GM19099 (cell line): ENCODE results near the gene EBLN2.

Experiments
- POLR2A ChIP-seq: IDR thresholded peaks from 3 replicates; pipeline ENCODE4 v1.6.1; 2011; ENCODE audit warnings: low read depth; ENCODE audit not compliant: insufficient read length; ENCODE audit errors: extremely low read depth

Gene EBLN2

DNA sequence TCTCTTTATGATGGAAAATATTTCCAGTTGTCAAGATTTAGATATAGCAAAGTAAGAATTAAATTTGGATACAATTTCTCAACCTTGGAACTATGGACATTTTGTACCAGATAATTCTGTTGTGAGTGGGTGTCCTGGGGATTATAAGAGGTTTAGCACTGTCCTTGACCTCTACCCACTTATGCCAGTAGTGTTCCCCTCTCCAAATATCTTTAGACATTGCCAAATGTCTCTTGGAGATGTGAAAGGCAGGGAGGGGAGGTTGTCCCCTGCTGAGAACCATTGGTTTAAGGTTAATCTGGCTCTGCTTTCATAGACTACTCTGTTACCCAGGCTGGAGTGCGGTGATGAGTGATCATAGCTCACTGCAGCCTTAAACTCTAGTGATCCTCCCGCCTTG is at the start of gene EBLN2:
EBLN2 (plus strand) TSS at position 244 of the 400 bp plus-strand sequence. CDS start 423 bp downstream, outside the sequence.
- no peak for TF ChIP-seq POLR2A

DNA sequence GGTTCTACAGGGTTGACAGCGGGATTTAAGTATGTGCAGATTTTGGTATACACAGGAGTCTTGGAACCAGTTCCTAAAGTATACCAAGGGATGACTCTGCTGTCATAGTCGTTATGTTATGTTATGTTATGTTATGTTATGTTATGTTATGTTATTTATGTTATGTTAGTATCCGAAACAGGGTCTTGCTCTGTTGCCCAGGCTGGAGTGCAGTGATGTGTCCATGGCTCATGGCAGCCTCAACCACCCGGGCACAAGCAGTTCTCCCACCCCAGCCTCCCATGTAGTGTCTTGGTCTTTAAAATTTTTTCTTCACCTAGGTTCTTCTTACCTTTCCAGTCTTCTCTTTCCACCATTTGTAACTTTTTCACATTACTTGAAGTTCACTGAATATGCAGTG is 43.2 kb upstream of the EBLN2 start:
- TF ChIP-seq POLR2A, result no peak

DNA sequence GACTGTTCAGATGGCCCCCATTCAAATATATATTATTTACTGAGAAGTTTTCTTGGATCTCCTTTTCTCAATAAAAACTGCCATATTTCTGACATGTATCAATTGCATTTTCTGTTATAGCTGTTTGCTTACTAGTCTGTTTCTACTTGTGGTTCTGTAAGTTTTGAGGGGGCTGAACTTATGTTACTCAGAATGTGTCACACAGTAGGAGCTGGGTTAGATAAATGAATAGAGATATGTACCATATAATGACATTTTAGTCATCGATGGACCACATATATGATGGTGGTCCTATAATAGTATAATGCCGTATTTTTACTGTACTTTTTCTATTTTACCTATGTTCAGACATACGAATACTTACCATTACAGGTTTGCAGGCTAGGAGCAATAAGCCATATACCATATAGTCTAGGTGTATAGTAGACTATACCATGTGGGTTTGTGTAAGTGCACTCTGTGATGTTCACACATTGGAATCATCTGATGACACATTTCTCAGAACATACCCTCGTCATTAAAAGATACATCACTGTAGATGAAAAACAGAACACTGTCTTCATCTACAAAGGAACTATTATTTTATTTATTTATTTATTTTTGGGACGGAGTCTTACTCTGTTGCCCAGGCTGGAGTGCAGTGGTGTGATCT is 42.5 kb upstream of the EBLN2 start:
- TF ChIP-seq POLR2A, result no peak

DNA sequence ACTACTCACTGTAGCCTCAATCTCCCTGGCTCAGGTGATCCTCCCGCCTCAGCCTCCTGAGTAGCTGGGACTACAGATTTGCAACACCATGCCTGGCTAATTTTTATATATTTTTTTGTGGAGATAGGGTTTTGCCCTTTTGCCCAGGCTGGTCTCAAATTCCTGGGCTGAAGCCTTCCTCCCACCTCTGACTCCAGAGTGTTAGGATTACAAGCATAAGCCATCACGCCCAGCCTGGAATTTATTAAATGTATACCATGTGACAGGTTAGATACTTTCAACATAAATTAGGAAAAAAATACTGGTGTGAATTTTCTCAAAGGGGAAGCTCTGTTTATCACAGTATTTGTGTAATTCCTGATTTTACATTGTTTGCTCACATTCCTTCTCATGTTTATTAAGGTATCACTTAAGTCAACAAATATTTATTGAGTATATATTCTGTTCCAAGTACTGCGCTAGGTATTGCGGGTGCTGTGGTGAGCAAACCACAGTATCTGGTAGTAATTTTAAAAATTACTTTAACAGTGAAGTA is 40.1 kb upstream of the EBLN2 start:
- TF ChIP-seq POLR2A, result no peak

DNA sequence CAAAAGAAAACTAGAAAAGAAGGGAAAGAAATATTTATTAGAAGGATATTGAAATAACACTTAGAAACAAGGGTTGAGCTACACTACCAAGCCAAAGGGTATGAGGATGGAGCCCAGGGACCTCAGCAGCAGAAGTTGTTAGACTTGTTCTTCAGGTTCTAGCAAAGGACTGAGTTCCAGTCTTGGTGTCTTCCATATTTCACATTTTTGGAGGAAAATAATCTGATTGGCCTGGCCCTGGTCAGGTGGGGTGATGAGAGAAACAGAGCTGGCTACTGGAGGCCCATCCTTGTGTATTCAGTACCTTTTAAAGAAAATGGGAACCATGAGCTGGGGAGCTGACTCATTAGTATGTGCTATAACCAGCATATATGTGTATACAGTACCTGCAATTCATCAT is 36.6 kb upstream of the EBLN2 start:
- TF ChIP-seq POLR2A, result no peak

DNA sequence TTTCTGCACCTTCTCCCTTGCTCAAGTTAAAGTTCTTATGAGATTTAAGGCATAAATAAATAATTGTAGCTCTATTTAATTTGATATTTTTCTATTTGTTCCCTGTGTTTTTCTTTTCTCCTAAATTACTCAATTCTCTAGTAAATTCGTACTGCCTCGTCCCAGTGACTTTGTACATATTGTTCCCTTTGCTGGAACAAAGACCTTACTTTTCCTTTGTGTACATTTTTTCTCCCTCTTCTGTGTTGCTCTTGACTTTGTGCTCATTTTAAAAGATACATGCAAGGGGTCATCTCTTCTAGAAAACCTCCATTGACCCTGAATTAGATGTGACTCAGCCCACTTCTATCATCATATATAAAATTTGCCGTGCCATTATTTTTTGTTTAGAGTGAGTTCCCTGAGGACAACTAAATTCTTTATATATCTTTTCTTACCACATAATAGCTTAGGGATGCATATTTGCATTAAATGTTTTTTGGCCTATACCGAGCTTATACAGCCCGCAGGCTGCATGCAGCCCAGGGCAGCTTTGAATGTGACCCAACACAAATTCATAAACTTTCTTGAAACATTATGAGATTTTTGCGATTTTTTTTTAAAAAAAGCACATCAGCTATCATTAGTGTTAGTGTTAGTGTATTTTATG is 35.2 kb upstream of the EBLN2 start:
- TF ChIP-seq POLR2A, result no peak

DNA sequence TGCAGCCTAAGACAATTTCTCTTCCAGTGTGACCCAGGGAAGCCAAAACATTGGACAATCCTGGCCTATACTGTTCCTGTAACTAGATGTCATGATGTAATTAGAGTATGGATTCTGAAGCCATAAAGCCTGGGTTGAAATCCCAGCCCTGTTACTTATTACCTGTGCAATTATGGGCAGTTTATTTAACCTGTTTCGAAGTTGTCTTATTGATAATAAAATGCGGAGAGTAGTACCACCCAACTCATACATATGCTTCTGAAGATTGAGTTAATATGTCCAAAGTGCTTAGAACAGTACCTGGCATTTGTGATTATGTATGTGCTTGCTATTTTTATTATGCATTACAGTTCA is 34.7 kb upstream of the EBLN2 start:
- no peak for TF ChIP-seq POLR2A

DNA sequence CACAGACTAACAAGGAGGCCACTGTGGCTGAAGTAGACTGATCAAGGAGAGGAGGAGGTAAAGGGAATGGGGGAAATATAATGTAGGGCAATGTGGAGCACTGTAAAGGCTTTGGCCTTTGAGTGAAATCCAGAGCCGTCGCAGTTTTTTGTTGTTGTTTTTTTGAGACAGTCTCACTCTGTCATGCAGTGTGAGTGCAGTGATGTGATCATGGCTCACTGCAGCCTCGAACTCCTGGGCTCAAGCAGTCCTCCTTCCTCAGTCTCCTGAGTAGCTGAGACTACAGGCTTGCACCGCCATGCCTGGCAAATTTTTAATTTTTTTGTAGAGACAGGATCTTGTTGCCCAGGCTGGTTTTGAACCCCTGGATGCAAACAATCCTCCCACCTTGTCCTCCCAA is 32.7 kb upstream of the EBLN2 start:
- no peak for TF ChIP-seq POLR2A

DNA sequence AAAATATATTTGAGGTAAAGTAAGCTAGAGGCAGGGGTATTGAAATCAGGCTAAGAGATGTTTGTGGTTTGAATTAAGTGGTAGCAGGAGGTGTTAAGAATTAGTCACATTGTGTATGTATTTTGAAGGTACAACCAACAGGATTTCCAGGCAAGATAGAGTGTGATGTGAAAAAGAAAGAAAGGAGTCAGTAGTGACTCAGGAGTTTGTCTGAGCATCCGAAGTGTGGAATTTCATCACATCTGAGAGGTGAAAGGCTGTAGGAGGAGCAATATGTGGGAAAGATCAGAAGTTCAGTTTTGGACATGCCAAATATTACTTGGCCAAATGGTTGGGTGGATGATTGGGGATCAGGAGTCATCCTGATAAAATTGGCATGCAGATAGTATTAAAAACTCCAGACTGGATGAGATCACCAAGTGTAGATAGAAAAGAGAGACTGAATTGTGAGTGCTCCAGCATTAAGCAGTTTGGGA is 32.1 kb upstream of the EBLN2 start:
- TF ChIP-seq POLR2A, result no peak

DNA sequence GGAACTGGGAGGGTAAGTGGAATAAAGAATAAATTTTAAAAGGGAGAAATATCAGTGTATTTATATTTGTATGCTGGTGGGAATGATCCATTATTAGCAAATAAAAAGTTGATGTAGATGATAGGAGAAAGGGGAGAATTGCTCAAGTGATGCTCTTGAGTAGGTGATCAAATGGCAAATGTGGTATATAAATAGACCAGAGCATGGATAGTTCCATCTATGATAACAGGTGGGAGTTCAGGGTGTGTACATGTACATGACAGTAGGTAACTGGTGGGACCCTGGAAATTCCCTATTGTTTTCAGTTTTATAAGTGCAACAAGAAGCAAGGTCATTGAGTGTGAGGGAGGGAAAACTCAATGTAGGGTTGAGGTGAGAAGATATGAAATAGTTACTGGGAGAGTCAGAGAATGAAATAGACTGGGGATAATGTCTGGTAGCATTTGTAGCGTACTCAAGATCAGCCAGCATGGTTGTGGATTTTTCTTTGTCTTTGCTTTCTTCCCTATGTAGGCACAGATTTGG is 31.3 kb upstream of the EBLN2 start:
- no peak for TF ChIP-seq POLR2A

DNA sequence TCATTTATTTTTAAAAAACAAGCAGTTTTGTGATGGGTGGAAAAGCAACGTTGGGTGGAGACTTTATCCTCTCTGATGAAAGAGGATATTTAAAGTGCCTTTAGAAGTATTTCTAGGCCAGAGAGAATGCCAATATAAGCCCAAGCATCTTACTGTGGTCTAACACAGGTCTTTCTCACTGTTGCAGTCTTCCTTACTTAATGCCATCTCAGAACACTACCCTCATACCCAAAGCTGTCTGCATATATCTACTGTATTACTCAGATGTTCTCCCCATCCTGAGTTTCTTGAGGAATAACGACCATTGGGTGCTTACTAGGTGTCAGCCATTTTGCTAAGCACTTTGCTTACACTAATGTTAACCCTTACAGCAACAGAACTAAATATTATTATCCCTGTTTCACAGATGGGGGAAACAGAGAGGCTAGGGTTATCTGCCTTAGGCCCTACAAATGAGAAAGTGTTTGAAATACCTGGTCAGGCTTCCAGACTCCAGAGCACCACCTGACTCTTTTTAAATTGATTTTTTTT is 29.8 kb upstream of the EBLN2 start:
- no peak for TF ChIP-seq POLR2A

DNA sequence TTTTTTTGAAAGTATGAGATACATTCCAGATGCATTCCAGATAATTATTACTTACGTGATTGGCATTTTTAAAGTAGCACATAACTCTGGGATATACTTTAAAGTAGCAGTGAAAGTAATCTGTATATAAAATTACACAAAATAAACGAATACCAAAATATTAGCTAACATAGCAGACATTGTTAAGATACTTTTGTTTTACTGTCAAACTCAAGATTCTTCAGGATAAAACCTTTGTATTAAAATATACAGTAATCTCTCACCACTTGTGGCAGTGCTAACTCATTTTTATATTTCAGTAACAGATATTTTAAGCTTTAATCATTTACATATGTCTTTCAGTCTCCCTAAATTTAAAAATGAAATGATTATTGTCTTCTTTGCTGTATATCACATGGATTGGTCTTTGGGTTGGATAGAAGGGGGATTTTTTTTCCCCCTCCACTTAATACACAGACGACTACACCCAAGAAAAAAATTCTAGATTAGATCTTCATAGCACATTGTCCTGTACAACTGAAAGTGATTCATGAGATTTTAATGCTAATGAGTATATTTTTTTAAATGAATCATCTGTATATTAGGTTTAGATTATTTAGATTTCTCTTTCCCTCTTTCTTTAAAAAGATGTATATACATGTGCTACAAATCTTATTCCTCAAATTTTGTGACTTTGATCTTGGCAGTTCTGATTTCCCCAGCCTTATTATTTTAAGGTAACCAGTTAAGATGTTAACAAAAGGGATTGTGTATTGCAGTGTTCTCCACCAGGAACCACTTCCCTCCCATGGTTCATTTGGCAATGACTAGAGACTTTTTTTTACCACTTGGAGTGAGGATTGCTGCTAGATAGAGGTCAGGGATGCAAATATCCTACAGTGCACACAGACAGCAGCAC is 24.5 kb upstream of the EBLN2 start:
- no peak for TF ChIP-seq POLR2A

DNA sequence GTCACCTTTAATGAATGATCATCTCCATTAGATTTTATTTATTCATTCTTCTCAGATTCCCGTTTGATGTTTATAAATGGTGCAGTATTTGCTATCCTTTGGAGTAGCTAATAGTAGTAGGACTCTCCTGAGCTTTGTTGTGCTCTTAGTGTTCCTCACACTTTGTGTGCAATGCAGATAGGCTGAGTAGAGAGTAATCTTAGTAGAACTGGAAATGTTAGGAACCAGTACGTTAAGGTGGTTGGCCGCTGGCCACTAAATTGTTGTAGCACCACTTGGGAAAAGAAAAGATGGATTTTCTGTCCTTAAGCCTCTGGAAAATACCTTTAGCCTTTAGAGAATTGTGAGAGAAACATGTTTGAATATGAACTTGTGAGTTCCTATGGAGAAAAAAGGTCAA is 19.9 kb upstream of the EBLN2 start:
- no peak for TF ChIP-seq POLR2A

DNA sequence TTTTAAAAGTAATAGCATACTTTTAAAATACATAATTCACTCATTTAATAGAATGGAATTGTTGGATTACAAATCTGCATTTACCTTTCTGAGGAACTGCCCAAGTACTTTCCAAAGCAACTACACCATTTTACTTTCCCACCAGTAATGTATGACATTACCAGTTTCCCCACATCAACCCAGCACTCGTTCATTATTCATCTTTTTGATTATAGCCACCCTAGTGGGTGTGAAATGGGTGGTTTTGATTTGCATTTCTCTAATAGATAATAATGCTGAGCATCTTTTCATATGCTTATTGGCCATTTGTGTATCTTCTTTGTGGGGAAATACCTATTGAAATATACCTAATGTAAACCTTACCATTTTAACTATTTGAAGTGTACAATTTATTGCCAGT is 18.0 kb upstream of the EBLN2 start:
- no peak for TF ChIP-seq POLR2A

DNA sequence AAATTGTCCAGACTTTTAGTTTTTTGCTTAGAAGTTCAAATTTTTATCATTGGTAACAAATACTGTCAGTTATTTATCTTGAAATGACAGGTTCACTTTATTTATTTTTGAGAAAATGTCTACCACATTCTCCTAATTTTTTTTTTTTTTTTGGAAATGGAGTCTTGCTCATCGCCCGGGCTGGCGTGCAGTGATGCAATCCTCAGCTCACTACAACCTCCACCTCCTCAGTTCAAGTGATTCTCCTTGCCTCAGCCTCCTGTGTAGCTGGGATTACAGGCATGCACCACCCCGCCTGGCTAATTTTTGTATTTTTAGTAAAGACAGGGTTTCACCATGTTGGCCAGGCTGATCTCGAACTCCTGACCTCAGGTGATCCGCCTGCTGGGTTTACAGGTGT is 16.1 kb upstream of the EBLN2 start:
- TF ChIP-seq POLR2A, result no peak
